M059J (cell line): Measurements from ENCODE around the gene RAB43. TPM values are rescaled to one million over a fixed set of nuclear protein-coding genes. Genes with fewer than 3 reads are reported as not detected.
"Not testable (repeated sequence)": the region's sequence is repeated elsewhere in the genome, so short reads cannot be mapped to it uniquely, and the experiment has no call there.

Experiments
- DNase-seq: peaks from one replicate; pipeline ENCODE4 v3.0.0-alpha.2; 2012; ENCODE audit warnings: low read depth
- total RNA-seq: library from RNA; depleted of rRNA; stranded (reverse); fragments of >200 nt; shearing (Covaris generic); gene quantifications from 2 replicates; pipeline ENCODE4 v1.2.3, GENCODE V29; 2014

Gene RAB43
- total RNA-seq, 1 experiment from 2014 or later = 21.1 TPM

- DNase-seq = peak; percentile 36
Observed at GRCh38 chr3:129122412-129123011, 908 bp upstream of the RAB43 start.

- no peak for DNase-seq
Observed at GRCh38 chr3:129121016-129121791, 400 bp downstream of the RAB43 start.

- DNase-seq = peak; percentile 99
Observed at GRCh38 chr3:129120254-129121004, 1.2 kb downstream of the RAB43 start.

- DNase-seq = no peak
Observed at GRCh38 chr3:129119365-129120100, 2.1 kb downstream of the RAB43 start.

- DNase-seq = no peak
Observed at GRCh38 chr3:129118745-129119144, 2.9 kb downstream of the RAB43 start.

- no peak for DNase-seq
Observed at GRCh38 chr3:129117134-129117533, 4.5 kb downstream of the RAB43 start.

- no peak for DNase-seq
Observed at GRCh38 chr3:129116482-129116946, 5.1 kb downstream of the RAB43 start.

- DNase-seq = no peak
Observed at GRCh38 chr3:129114455-129114854, 7.1 kb downstream of the RAB43 start.

- no peak for DNase-seq
Observed at GRCh38 chr3:129112308-129113052, 9.1 kb downstream of the RAB43 start.

- DNase-seq = not testable (repeated sequence)
Observed at GRCh38 chr3:129111076-129111780, 10.4 kb downstream of the RAB43 start.

GRCh38 chr3:129107793-129108192 lies 13.8 kb downstream of the RAB43 start:
- no peak for DNase-seq

GRCh38 chr3:129106866-129107565 lies 14.6 kb downstream of the RAB43 start:
- DNase-seq = no peak

GRCh38 chr3:129106320-129106719 lies 15.3 kb downstream of the RAB43 start:
- no peak for DNase-seq

- no peak for DNase-seq
Observed at GRCh38 chr3:129105862-129106261, 15.7 kb downstream of the RAB43 start.

GRCh38 chr3:129104498-129105079 lies 17.0 kb downstream of the RAB43 start:
- DNase-seq = no peak

- DNase-seq = no peak
Observed at GRCh38 chr3:129104051-129104450, 17.6 kb downstream of the RAB43 start.

- DNase-seq = no peak
Observed at GRCh38 chr3:129103296-129103695, 18.3 kb downstream of the RAB43 start.

GRCh38 chr3:129101370-129102138 lies 20.1 kb downstream of the RAB43 start:
- no peak for DNase-seq

GRCh38 chr3:129100274-129100673 lies 21.3 kb downstream of the RAB43 start:
- no peak for DNase-seq
